Keratinocyte (primary cell): Measurements from ENCODE around the gene NDUFS6. TPM values are rescaled to one million over a fixed set of nuclear protein-coding genes. Genes with fewer than 3 reads are reported as not detected.

ENCODE experiments used
- DNase-seq: peaks from one replicate; pipeline ENCODE4 v3.0.0-alpha.2; 2011; ENCODE audit warnings: low read depth, missing footprints, low spot score
- FAIRE-seq: peaks from 2 replicates; lab custom pipeline; 2011; peaks lifted over from hg19 to GRCh38; lab: Jason Lieb, UNC
- H2AFZ ChIP-seq: 2 replicates; pipeline ENCODE4 v1.6.0; 2012; ENCODE audit warnings: low read length, control low read depth, inconsistent platforms; ENCODE audit not compliant: control insufficient read depth
- H3K27ac ChIP-seq: 2 replicates; pipeline ENCODE4 v1.5.1; 2011; ENCODE audit warnings: low read length; ENCODE audit not compliant: control insufficient read depth, insufficient read depth
- H3K27me3 ChIP-seq: 3 replicates; pipeline ENCODE4 v1.6.0; 2011; ENCODE audit warnings: low read length; ENCODE audit not compliant: control insufficient read depth, insufficient read depth; ENCODE audit errors: extremely low read depth
- H3K36me3 ChIP-seq, 2 experiments: 2 replicates in 1 of 2; 3 replicates in 1 of 2; pipeline ENCODE4 v1.5.1; 2011; ENCODE audit warnings: low read length in 2 of 2, mild to moderate bottlenecking in 1 of 2; ENCODE audit not compliant: control insufficient read depth in 2 of 2, insufficient read depth in 2 of 2; ENCODE audit errors: extremely low read depth in 1 of 2
- H3K4me1 ChIP-seq: 3 replicates; pipeline ENCODE4 v1.5.1; 2011; ENCODE audit warnings: low read length; ENCODE audit not compliant: control insufficient read depth, insufficient read depth; ENCODE audit errors: extremely low read depth
- H3K4me2 ChIP-seq: 3 replicates; pipeline ENCODE4 v1.6.0; 2011; ENCODE audit warnings: low read depth, low read length; ENCODE audit not compliant: control insufficient read depth, insufficient read depth; ENCODE audit errors: extremely low read depth
- H3K4me3 ChIP-seq, 3 experiments: fragments of 200-600 bp in 1 of 3; sonication (generic) in 1 of 3; 2 replicates in 2 of 3; 3 replicates in 1 of 3; pipeline ENCODE4 v1.5.1; 2011 to 2016; ENCODE audit warnings: low read length in 3 of 3, mild to moderate bottlenecking in 3 of 3, control low read depth in 2 of 3, inconsistent platforms in 1 of 3, low read depth in 1 of 3, mixed read lengths in 1 of 3, mixed run types in 1 of 3, moderate library complexity in 1 of 3; ENCODE audit not compliant: control insufficient read depth in 2 of 3, insufficient read depth in 2 of 3; ENCODE audit errors: extremely low read depth in 1 of 3
- H3K79me2 ChIP-seq: 2 replicates; pipeline ENCODE4 v1.6.0; 2012; ENCODE audit warnings: low read length; ENCODE audit not compliant: control insufficient read depth, insufficient read depth
- H3K9ac ChIP-seq: 3 replicates; pipeline ENCODE4 v1.6.0; 2011; ENCODE audit warnings: low read length; ENCODE audit not compliant: control insufficient read depth, insufficient read depth; ENCODE audit errors: extremely low read depth
- H3K9me1 ChIP-seq: 3 replicates; pipeline ENCODE4 v1.6.0; 2011; ENCODE audit warnings: low read length; ENCODE audit not compliant: control insufficient read depth, insufficient read depth; ENCODE audit errors: extremely low read depth
- H3K9me3 ChIP-seq: 2 replicates; pipeline ENCODE4 v1.5.1; 2012; ENCODE audit warnings: low read depth, low read length; ENCODE audit not compliant: control insufficient read depth
- H4K20me1 ChIP-seq: 3 replicates; pipeline ENCODE4 v1.6.0; 2011; ENCODE audit warnings: low read length; ENCODE audit not compliant: control insufficient read depth, insufficient read depth; ENCODE audit errors: extremely low read depth
- EZH2 ChIP-seq: IDR thresholded peaks from one replicate; pipeline ENCODE4 v1.6.1; 2012; ENCODE audit warnings: inconsistent platforms, mild to moderate bottlenecking, low read length, moderate library complexity
- dilution Hi-C: fragments of 300-500 bp; cut with MboI; formaldehyde crosslinking; loops from one replicate; pipeline ENCODE4 v1.7.0; 2020; ENCODE audit warnings: low sequenced_read_pairs; ENCODE audit not compliant: extremely low pct_ligation_motif_present
- polyA plus RNA-seq, 5 experiments: library from polyadenylated mRNA; depleted of rRNA in 3 of 5; stranded (reverse) in 3 of 5; stranded (forward) in 1 of 5; unstranded in 1 of 5; fragments of >200 nt; gene quantifications; 1 replicate in 1 of 5; 2 replicates in 3 of 5; 3 replicates in 1 of 5; pipeline versions ENCODE4 v1.2.1 to v1.2.3, GENCODE V29; 2011 to 2012; ENCODE audit warnings: missing spikeins in 2 of 5, low read depth in 1 of 5, low replicate concordance in 1 of 5
- TF ChIP-seq, protein P1 (sequence below), 3 experiments: IDR thresholded peaks in 1 of 3; conservative IDR thresholded peaks in 1 of 3; optimal IDR thresholded peaks in 1 of 3; 2 replicates in 2 of 3; 3 replicates in 1 of 3; pipeline versions ENCODE3 to v1.5.1; 2011; ENCODE audit warnings: low read length in 3 of 3, mild to moderate bottlenecking in 3 of 3, moderate library complexity in 2 of 3, control low read depth in 1 of 3, inconsistent platforms in 1 of 3; ENCODE audit not compliant: insufficient read depth in 2 of 3; ENCODE audit errors: extremely low read depth in 1 of 3

The NDUFS6 gene
- polyA plus RNA-seq, 1 donor (not counting 4 experiments of a cell fraction or from before 2014, with no cell fraction given) = 66.3 TPM

DNA sequence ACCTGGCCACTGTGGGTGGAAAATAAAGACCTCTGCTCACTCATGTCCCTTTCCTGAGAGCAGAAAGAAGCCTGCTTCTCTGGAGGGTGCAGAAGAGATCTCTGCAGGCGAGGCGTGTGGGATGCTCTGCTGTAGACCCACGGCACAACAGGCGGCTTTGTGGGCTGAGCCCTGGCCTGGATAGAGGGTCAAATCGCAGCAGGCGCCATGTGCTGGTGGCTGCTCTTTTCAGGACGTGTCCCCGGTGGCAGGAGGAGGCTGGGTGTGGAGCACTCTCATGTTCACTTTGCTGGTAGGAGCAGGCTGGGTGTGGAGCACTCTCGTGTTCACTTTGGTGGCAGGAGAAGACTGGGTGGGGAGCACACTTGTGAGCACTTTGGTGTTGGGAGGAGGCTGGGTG, 46.4 kb downstream of the NDUFS6 start:
- no peak overlapping the region for H3K4me3 ChIP-seq
- H3K79me2 ChIP-seq = no peaks in the 10 kb centered on the region
- dilution Hi-C loops = no loop called here
- no peaks in the 10 kb centered on the region for H3K36me3 ChIP-seq
- no peaks in the 10 kb centered on the region for H3K4me1 ChIP-seq
- H3K4me2 ChIP-seq = no peak overlapping the region
- H3K9ac ChIP-seq = no peak overlapping the region
- H3K9me1 ChIP-seq = no peaks in the 10 kb centered on the region
- H3K27me3 ChIP-seq = peaks cover 10% of the 10 kb centered on the region
- no peak for FAIRE-seq
- H3K27ac ChIP-seq = no peak overlapping the region
- no peak for DNase-seq
- no peaks in the 10 kb centered on the region for H3K9me3 ChIP-seq
- no peaks in the 10 kb centered on the region for H4K20me1 ChIP-seq
- H2AFZ ChIP-seq = no peak overlapping the region
- TF ChIP-seq EZH2 = no peak
- TF ChIP-seq, protein P1, sequence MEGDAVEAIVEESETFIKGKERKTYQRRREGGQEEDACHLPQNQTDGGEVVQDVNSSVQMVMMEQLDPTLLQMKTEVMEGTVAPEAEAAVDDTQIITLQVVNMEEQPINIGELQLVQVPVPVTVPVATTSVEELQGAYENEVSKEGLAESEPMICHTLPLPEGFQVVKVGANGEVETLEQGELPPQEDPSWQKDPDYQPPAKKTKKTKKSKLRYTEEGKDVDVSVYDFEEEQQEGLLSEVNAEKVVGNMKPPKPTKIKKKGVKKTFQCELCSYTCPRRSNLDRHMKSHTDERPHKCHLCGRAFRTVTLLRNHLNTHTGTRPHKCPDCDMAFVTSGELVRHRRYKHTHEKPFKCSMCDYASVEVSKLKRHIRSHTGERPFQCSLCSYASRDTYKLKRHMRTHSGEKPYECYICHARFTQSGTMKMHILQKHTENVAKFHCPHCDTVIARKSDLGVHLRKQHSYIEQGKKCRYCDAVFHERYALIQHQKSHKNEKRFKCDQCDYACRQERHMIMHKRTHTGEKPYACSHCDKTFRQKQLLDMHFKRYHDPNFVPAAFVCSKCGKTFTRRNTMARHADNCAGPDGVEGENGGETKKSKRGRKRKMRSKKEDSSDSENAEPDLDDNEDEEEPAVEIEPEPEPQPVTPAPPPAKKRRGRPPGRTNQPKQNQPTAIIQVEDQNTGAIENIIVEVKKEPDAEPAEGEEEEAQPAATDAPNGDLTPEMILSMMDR (optimal IDR thresholded peaks at IDR 0.05 in 1 of 3, IDR thresholded peaks at IDR 0.05 in 1 of 3, conservative IDR thresholded peaks at IDR 0.05 in 1 of 3; ENCODE audit: extremely low read depth in 1 of 3, insufficient read depth in 2 of 3, low read length in 3 of 3) = no peak

DNA sequence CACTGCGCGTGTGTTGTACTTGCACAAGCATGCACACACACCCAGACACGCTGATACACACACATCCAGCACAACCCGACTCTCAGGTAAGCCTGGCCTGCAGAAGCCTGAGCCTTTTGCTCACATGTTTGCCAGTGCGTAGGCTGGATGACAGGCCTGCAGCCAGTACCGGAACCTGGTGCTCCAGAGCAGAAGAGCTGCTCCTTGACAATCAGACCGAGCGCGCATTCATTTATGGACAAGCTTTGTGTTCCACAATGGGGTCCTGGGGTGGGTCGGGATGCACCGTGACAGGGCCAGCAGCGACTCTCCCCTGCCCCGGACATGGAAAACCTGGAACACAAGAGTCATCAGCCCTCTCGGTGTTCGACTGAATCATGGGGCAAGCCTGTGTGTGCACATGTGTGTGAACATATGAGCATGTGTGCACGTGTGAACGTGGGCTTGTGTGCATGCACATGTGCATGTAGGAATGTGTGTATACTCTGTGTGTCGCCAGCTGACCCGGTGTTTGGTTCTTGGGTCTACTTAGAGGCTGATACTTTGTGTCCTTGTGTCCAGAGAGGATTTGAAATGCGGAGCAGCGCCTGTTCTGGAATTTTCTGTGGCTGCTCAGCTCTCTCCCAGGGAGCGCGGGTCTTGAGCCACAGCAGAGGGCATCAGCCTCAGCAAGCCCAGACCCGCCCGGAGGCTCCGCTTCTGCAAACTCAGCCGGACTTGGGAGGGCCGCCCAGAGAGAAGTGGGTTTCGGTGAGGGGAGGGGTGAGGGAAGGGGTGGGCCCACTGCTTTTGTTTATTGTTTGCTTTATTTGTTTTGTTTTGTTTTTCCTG, 49.3 kb downstream of the NDUFS6 start:
- H4K20me1 ChIP-seq = no peaks in the 10 kb centered on the region
- peak; percentile 21 for TF ChIP-seq EZH2
- TF ChIP-seq, protein P1 (optimal IDR thresholded peaks at IDR 0.05 in 1 of 3, IDR thresholded peaks at IDR 0.05 in 1 of 3, conservative IDR thresholded peaks at IDR 0.05 in 1 of 3; ENCODE audit: extremely low read depth in 1 of 3, insufficient read depth in 2 of 3, low read length in 3 of 3) = no peak
- dilution Hi-C loops = no loop called here
- FAIRE-seq = no peak
- H3K9me3 ChIP-seq = no peaks in the 10 kb centered on the region
- no peak overlapping the region for H3K4me2 ChIP-seq
- no peaks in the 10 kb centered on the region for H3K79me2 ChIP-seq
- no peaks in the 10 kb centered on the region for H3K4me1 ChIP-seq
- no peak overlapping the region for H3K27ac ChIP-seq
- H2AFZ ChIP-seq = no peak overlapping the region
- H3K27me3 ChIP-seq = peaks cover 10% of the 10 kb centered on the region
- no peak overlapping the region for H3K4me3 ChIP-seq
- H3K9ac ChIP-seq = no peak overlapping the region
- DNase-seq = no peak
- no peaks in the 10 kb centered on the region for H3K36me3 ChIP-seq
- no peaks in the 10 kb centered on the region for H3K9me1 ChIP-seq
